ENCODE results near the gene NIFK. TPM values are rescaled to one million over a fixed set of nuclear protein-coding genes. Genes with fewer than 3 reads are reported as not detected.
"Not testable (repeated sequence)": the region's sequence is repeated elsewhere in the genome, so short reads cannot be mapped to it uniquely, and the experiment has no call there.

Gene NIFK
- total RNA-seq, 2 donors from 2014 or later: 118 to 137 TPM

- Mint-ChIP-seq H3K36me3 (ENCODE audit: insufficient read depth in 2 of 2) (no peaks in the 10 kb centered on the region), H3K9me3 (no peaks in the 10 kb centered on the region), H3K27me3 (ENCODE audit: low read depth) (no peaks in the 10 kb centered on the region), H3K27ac (peak overlapping the region; percentile 0), H3K4me3 (peak overlapping the region; percentile 3 to 31), H3K4me1 (ENCODE audit: low read depth) (peaks cover 54% of the 10 kb centered on the region)
- peak; percentile 12 to 41 for ATAC-seq (replicated peaks in 1 of 2)
- peak; percentile 15 to 23 for DNase-seq
Observed at GRCh38 chr2:121698318-121698930, 38.3 kb downstream of the NIFK start.

- H3K27ac Mint-ChIP-seq: no peak overlapping the region
- DNase-seq: no peak
- no peaks in the 10 kb centered on the region for H3K27me3 Mint-ChIP-seq (ENCODE audit: low read depth)
- no peak for ATAC-seq (replicated peaks in 1 of 2)
- no peak overlapping the region for H3K4me3 Mint-ChIP-seq
- H3K4me1 Mint-ChIP-seq (ENCODE audit: low read depth): peaks cover 48% of the 10 kb centered on the region
- no peaks in the 10 kb centered on the region for H3K36me3 Mint-ChIP-seq (ENCODE audit: insufficient read depth in 2 of 2)
- H3K9me3 Mint-ChIP-seq: no peaks in the 10 kb centered on the region
Observed at GRCh38 chr2:121697108-121697631, 39.5 kb downstream of the NIFK start.

GRCh38 chr2:121696410-121696930 is 40.2 kb downstream of the NIFK start:
- H3K4me3 Mint-ChIP-seq: no peak overlapping the region
- no peaks in the 10 kb centered on the region for H3K9me3 Mint-ChIP-seq
- no peak for DNase-seq
- H3K27me3 Mint-ChIP-seq (ENCODE audit: low read depth): no peaks in the 10 kb centered on the region
- no peak overlapping the region for H3K27ac Mint-ChIP-seq
- no peak for ATAC-seq (replicated peaks in 1 of 2)
- H3K36me3 Mint-ChIP-seq (ENCODE audit: insufficient read depth in 2 of 2): no peaks in the 10 kb centered on the region
- peaks cover 41% of the 10 kb centered on the region for H3K4me1 Mint-ChIP-seq (ENCODE audit: low read depth)

GRCh38 chr2:121695171-121695451 is 41.6 kb downstream of the NIFK start:
- Mint-ChIP-seq H3K4me1 (ENCODE audit: low read depth) (peaks cover 28% of the 10 kb centered on the region), H3K27ac (no peak overlapping the region), H3K4me3 (no peak overlapping the region), H3K9me3 (no peaks in the 10 kb centered on the region), H3K36me3 (ENCODE audit: insufficient read depth in 2 of 2) (no peaks in the 10 kb centered on the region), H3K27me3 (ENCODE audit: low read depth) (no peaks in the 10 kb centered on the region)
- ATAC-seq (replicated peaks in 1 of 2) (no peak), DNase-seq (no peak)

- H3K27me3 Mint-ChIP-seq (ENCODE audit: low read depth): no peaks in the 10 kb centered on the region
- H3K4me3 Mint-ChIP-seq: no peak overlapping the region
- H3K27ac Mint-ChIP-seq: no peak overlapping the region
- peaks cover 22% of the 10 kb centered on the region for H3K4me1 Mint-ChIP-seq (ENCODE audit: low read depth)
- no peaks in the 10 kb centered on the region for H3K36me3 Mint-ChIP-seq (ENCODE audit: insufficient read depth in 2 of 2)
- ATAC-seq (replicated peaks in 1 of 2): no peak
- no peak for DNase-seq
- no peaks in the 10 kb centered on the region for H3K9me3 Mint-ChIP-seq
Observed at GRCh38 chr2:121694398-121695170, 42.1 kb downstream of the NIFK start.

GRCh38 chr2:121690572-121690971 is 46.1 kb downstream of the NIFK start:
- not testable (repeated sequence) for H3K36me3 Mint-ChIP-seq (ENCODE audit: insufficient read depth in 2 of 2); ATAC-seq (replicated peaks in 1 of 2); H3K27ac Mint-ChIP-seq; H3K27me3 Mint-ChIP-seq (ENCODE audit: low read depth); H3K4me1 Mint-ChIP-seq (ENCODE audit: low read depth); DNase-seq; H3K9me3 Mint-ChIP-seq; H3K4me3 Mint-ChIP-seq

GRCh38 chr2:121690095-121690494 is 46.6 kb downstream of the NIFK start:
- Mint-ChIP-seq H3K4me3 (no peak overlapping the region), H3K36me3 (ENCODE audit: insufficient read depth in 2 of 2) (no peaks in the 10 kb centered on the region), H3K9me3 (no peaks in the 10 kb centered on the region), H3K27me3 (ENCODE audit: low read depth) (no peaks in the 10 kb centered on the region), H3K27ac (no peak overlapping the region), H3K4me1 (ENCODE audit: low read depth) (no peaks in the 10 kb centered on the region)
- DNase-seq: no peak
- ATAC-seq (replicated peaks in 1 of 2): no peak

GRCh38 chr2:121689356-121689755 is 47.3 kb downstream of the NIFK start:
- H3K4me3 Mint-ChIP-seq: no peak overlapping the region
- ATAC-seq (replicated peaks in 1 of 2): no peak
- no peaks in the 10 kb centered on the region for H3K27me3 Mint-ChIP-seq (ENCODE audit: low read depth)
- no peak for DNase-seq
- H3K36me3 Mint-ChIP-seq (ENCODE audit: insufficient read depth in 2 of 2): peaks cover 0 to under 1% of the 10 kb centered on the region in 2 donors
- H3K9me3 Mint-ChIP-seq: peaks cover 0 to under 1% of the 10 kb centered on the region in 2 donors
- no peaks in the 10 kb centered on the region for H3K4me1 Mint-ChIP-seq (ENCODE audit: low read depth)
- no peak overlapping the region for H3K27ac Mint-ChIP-seq

GRCh38 chr2:121688820-121689219 is 47.9 kb downstream of the NIFK start:
- H3K36me3 Mint-ChIP-seq (ENCODE audit: insufficient read depth in 2 of 2): peaks cover 4 to 6% of the 10 kb centered on the region in 2 donors
- no peak for ATAC-seq (replicated peaks in 1 of 2)
- no peak overlapping the region for H3K27ac Mint-ChIP-seq

GRCh38 chr2:121686902-121687301 is 49.8 kb downstream of the NIFK start:
- H3K36me3 Mint-ChIP-seq (ENCODE audit: insufficient read depth in 2 of 2): peaks cover 9 to 20% of the 10 kb centered on the region in 2 donors
- ATAC-seq (replicated peaks in 1 of 2) (no peak), DNase-seq (no peak)
- H3K27ac Mint-ChIP-seq: no peak overlapping the region
- H3K27me3 Mint-ChIP-seq (ENCODE audit: low read depth): no peaks in the 10 kb centered on the region
- H3K4me1 Mint-ChIP-seq (ENCODE audit: low read depth): no peaks in the 10 kb centered on the region
- peaks cover 12 to 13% of the 10 kb centered on the region in 2 donors for H3K9me3 Mint-ChIP-seq
- H3K4me3 Mint-ChIP-seq: no peak overlapping the region

More at GRCh38 chr2:121688820-121689219, 47.9 kb downstream of the NIFK start:
- H3K4me3 Mint-ChIP-seq: no peak overlapping the region
- H3K27me3 Mint-ChIP-seq (ENCODE audit: low read depth): no peaks in the 10 kb centered on the region
- H3K9me3 Mint-ChIP-seq: peaks cover 5% of the 10 kb centered on the region in 2 donors
- no peaks in the 10 kb centered on the region for H3K4me1 Mint-ChIP-seq (ENCODE audit: low read depth)
- no peak for DNase-seq

- Mint-ChIP-seq H3K27ac (no peak overlapping the region), H3K4me3 (no peak overlapping the region), H3K4me1 (ENCODE audit: low read depth) (no peaks in the 10 kb centered on the region), H3K9me3 (peaks cover 12 to 16% of the 10 kb centered on the region in 2 donors), H3K36me3 (ENCODE audit: insufficient read depth in 2 of 2) (peaks cover 9 to 23% of the 10 kb centered on the region in 2 donors), H3K27me3 (ENCODE audit: low read depth) (no peaks in the 10 kb centered on the region)
- ATAC-seq (replicated peaks in 1 of 2) (no peak), DNase-seq (no peak)
Observed at GRCh38 chr2:121686218-121686617, 50.5 kb downstream of the NIFK start.

- Mint-ChIP-seq H3K4me1 (ENCODE audit: low read depth) (no peaks in the 10 kb centered on the region), H3K27ac (no peak overlapping the region), H3K4me3 (no peak overlapping the region), H3K9me3 (peaks cover 16 to 25% of the 10 kb centered on the region in 2 donors), H3K36me3 (ENCODE audit: insufficient read depth in 2 of 2) (peaks cover 14 to 31% of the 10 kb centered on the region in 2 donors), H3K27me3 (ENCODE audit: low read depth) (no peaks in the 10 kb centered on the region)
- no peak for ATAC-seq (replicated peaks in 1 of 2)
- DNase-seq: no peak
Observed at GRCh38 chr2:121682396-121683298, 54.0 kb downstream of the NIFK start.

GRCh38 chr2:121677855-121678254 is 58.8 kb downstream of the NIFK start:
- Mint-ChIP-seq H3K9me3 (peaks cover 18 to 33% of the 10 kb centered on the region in 2 donors), H3K27ac (no peak overlapping the region), H3K4me3 (no peak overlapping the region), H3K4me1 (ENCODE audit: low read depth) (no peaks in the 10 kb centered on the region), H3K27me3 (ENCODE audit: low read depth) (no peaks in the 10 kb centered on the region), H3K36me3 (ENCODE audit: insufficient read depth in 2 of 2) (peaks cover 10 to 41% of the 10 kb centered on the region in 2 donors)
- DNase-seq: no peak
- no peak for ATAC-seq (replicated peaks in 1 of 2)
